Femur (tissue), 1 donor: ENCODE data around the gene KIF4A.
A peak's percentile ranks its signal among the peaks of the same experiment; 100 is the strongest.

ENCODE experiments used
- DNase-seq: peaks from one replicate; pipeline ENCODE4 v3.0.0-alpha.2; 2017

KIF4A gene

DNA sequence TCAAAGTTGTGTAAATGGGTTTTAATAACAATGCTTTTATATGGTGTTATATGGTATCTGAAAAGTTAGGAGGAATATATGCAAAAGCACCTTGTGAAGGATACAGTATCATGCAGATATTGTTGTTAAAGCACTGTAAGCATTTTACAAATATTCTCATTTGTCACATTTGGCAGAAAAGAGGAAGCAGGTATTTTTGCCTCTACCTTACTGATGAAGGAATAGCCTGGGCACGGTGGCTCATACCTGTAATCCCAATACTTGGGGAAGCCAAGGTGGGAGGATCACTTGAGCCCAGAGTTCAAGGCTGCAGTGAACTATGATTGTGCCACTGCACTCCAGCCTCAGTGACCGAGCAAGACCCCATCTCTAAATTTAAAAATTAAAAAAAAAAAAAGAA is 121.0 kb downstream of the KIF4A start:
- no peak for DNase-seq

DNA sequence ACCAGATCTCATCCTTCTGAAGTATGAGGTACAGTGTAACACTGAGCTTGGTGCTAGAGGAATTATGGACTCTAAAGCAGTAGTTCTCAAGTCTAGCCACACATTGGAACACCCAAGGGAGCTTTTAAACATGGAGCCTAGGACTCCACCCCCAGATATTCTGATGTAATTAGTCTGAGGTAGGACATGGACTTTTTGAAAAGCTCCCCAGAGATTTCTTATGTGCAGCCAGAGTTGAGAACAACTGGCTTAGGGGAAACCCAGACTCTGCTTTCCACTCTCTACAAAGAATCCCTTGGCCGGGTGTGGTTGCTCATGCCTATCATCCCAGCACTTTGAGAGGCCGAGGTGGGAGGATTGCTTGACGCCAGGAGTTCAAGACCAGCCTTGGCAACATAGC is 121.6 kb downstream of the KIF4A start:
- DNase-seq = no peak

DNA sequence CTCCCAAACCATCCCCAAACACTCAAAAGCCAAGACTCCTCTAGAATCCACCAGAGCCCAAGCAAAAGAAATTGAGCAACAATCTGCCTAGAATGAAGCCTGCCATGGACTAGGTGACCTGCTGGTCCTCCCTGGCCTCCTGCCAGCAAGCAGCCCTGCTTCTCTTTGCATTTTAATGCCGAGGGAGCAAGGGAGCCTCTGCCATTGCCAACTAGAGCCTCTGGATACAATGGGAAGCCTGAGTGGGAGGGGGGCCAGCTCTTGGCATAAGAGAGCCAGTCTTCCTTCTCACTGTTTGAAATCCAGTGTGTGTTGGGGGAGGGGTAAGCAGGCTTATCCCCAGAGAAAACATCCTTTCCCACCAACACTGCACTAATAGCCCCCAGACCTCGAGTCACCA is 131.7 kb downstream of the KIF4A start:
- DNase-seq = no peak

DNA sequence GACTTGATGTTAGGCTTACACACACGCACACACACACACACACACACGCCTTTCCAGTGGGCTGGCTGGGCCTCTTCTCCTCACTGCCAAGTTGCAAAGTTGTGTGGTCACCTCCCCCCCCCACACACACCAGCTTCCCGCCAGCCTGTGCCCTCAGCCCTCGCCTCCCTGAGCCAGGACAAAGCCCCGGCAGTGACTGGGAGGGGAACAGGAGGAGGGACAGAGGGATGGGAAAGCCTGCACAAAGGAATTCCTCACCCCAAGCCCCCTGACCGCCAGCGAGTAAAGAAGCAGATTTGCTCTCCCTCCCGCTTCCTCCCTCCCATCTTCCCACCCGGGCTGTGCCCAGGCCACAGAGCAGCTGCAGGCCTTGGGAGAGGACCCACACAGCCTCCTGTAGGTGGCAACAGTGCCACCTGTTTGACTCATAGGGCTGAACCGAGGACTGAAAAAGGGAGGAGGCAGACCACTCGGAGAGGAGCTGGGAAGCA is 133.0 kb downstream of the KIF4A start, which contains the start of gene GDPD2:
Gene GDPD2 (plus strand): TSS at position 464 of the 491 bp plus-strand sequence. CDS start 1,671 bp downstream, outside the sequence.
- DNase-seq = peak; percentile 37

DNA sequence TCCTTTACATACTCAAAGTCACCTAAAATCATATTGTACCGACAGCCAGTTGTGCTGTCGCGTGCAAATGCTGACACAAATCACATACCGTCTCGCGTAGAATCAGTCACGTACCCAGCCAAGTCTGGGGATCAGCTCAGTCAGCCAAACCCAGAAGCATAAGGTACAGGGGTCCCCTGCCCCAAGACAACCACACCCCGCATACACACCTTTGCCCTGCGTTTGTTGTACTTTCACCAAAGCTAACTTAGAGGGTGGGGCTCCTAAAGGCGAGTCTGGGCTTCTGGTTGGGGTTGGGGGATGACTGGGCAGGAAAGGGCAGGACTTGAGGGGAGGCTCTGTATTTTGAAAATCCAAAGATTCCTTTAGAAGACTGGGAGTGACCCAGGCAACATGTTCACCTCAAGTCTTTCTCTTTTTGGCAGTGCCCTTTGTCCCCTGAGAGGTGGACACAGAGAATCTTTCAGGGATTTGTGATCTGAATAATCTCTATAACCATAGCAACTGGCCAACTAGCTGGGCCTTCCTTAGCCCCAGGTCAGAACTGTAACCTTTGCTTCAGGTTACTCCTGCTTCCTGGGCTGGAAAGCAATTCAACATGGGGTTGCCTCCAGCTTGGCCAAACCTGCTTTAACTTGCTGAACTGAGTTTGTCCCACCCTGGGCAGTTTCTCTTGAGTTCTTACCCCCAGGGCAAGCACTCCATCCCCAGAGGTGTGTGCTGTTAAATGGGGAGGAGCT is 134.2 kb downstream of the KIF4A start:
- no peak for DNase-seq

DNA sequence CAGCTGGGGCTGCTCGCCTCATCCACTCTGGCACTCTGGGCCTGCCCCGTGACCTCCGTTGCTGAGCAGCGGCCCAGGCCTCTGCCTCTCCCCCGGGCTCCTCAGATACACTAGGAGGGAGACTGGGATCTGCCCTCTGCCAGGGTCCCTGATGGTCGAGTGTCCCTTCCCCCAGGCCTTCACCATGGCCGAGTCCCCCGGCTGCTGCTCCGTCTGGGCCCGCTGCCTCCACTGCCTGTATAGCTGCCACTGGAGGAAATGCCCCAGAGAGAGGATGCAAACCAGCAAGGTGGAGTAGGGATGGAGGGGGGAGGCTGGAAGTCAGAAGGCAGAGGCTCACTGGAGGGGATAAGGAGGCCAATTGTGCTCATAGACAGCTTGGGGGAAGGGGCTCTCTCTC is 134.9 kb downstream of the KIF4A start:
- no peak for DNase-seq

DNA sequence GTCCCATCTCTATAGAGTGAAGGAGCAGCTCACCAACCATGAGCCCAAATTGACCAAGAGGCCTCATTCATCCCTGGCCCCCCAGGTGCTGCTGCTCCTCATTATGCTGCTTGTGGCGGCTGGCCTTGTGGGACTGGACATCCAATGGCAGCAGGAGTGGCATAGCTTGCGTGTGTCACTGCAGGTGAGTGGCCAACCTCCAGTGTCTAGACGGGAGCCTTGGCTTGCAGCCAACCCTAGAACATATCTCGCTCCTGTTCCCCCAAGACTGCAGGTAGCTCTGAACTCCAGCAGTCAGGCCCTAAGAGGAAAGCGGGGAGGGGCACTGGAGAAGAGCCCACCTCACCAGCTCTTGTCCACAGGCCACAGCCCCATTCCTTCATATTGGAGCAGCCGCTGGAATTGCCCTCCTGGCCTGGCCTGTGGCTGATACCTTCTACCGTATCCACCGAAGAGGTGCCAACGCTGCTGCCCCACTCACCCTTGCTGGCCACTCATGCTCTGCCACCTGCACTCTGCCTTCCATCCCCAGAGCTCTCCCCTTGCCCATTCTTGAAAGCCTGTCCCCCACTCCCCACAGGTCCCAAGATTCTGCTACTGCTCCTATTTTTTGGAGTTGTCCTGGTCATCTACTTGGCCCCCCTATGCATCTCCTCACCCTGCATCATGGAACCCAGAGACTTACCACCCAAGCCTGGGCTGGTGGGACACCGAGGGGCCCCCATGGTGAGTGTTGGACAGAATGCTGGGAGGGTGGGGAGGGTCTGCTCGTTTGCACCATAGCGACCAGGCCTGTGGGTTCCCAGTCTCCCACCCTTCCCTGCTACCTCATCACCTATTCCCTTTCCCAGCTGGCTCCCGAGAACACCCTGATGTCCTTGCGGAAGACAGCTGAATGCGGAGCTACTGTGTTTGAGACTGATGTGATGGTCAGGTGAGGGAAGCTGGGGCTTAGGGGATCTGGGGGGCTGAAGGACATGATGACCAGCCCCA is 136.7 kb downstream of the KIF4A start:
- no peak for DNase-seq

DNA sequence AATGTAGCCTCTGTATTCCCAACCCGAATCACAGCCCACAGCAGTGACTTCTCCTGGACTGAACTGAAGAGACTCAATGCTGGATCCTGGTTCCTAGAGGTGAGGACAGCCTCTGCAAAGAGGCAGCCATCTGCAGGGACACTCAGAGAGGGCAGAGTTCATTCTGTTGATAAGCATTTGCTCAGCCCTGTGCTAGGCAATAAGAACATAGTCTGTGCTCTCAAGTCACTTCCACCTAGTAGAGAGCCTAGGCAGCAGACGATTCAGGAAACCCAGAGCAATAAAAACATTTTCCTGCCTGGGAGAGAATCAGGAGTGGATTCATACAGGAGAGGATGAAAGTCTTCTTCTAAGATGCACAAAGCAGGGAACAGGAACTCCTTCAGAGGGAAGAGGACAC is 137.5 kb downstream of the KIF4A start:
- DNase-seq = no peak

DNA sequence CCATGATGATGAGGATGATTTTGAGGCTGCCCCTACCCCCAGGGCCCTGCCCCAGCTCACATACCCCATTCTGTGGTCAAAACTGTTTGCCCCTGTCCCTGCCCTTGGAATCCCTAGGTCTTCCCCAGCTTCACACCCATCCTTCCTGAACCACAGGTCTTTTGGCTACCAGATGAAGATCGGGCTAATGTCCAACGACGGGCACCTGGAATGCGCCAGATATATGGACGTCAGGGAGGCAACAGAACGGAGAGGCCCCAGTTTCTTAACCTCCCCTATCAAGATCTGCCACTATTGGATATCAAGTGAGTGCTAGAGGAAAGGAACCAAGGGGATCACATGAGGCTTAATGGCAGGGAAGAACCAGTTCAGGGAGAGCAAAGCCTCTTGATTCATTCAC is 139.9 kb downstream of the KIF4A start:
- DNase-seq = no peak

DNA sequence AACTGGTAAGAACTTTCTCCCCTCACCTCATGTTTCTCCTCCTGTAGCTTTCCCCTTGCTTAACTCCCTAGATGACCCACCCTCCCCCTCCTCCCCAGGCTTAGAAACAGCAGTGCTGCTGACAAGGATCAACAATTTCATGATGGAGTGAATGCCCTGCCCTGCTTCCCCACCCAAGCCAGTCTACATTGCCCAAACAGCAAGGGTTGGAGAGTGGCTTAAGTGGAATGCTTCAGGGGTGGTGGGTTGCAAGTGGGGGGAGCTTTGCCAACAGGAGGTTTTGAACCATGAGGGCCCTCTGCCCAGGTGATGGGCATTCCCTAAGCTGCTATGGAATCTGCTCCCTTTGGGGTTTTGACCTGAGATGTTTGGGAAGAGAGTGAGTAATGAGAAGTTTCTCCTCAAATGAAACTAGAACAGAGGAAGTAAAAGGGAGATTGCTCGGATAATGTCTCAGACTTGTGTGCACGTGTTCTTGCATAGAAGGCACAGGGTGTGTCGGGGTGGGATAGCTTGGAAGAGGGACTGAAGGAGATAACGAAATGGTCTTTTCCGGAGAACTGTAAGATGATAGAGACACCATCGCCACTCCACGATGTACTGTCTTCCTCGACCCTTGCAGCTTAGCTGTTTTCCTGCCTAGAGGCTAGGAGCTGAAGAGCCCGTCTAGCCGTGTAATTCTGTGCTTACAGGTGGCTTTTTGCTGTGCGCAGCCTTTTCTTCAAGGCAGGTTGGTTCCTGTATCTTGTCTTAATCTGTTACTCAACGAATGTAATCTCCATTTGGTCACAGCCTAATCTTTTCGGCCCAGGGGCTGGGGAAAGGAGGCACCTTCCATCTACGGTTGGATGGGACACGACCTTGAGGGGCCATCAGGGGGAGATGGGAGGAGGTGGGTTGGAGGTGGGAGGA is 143.3 kb downstream of the KIF4A start:
- DNase-seq = no peak

DNA sequence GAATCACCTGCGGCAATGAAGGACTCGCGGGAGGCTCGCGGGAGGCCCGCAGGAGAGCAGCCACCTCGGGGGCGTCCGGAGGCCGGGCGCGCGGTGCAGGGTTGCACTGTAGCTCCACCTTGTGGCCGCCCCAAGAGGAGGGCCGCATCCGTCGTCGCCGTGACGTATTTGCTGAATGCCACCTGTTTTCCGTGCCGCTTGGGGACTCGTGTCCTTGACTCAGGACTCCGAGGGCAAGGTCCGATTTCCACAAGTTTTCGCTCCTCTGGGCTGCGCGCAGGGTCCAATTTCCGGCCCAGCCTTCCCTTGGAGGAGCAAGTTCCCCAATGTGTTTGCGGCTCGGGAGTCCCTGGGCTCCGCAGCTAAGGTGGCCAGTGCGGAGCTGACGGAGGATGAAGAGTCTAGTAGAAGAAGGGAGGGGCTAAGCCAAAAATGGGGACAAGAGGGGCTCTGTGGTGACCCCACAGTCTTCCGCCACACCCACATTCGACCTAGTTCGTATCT is 144.0 kb downstream of the KIF4A start:
- peak; percentile 64 for DNase-seq

DNA sequence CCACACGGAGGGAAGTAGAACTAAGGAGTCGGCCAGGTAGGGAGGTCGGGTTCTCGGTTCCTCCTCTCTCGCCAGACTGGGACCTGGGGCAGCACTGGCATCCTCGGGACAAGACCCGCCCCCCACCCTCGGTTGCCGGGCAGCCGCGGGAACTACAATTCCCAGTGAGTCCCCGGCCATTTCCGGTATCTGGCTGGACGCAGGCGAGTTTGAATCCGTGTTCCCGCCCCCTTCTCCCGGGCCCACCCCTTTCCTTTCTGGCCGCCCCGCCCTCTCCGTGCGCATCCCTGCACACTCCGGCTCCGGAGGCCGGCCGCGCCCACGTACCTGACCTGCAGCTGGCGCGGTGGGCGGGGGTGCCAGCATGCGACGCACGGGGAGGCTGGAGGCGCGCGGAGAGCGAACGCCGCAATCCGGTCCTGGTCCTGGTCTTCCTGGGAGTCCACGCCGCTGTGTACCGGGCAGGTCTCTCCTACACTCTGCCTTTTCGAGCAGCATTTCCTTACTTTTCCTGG is 144.5 kb downstream of the KIF4A start:
- DNase-seq = peak; percentile 89

DNA sequence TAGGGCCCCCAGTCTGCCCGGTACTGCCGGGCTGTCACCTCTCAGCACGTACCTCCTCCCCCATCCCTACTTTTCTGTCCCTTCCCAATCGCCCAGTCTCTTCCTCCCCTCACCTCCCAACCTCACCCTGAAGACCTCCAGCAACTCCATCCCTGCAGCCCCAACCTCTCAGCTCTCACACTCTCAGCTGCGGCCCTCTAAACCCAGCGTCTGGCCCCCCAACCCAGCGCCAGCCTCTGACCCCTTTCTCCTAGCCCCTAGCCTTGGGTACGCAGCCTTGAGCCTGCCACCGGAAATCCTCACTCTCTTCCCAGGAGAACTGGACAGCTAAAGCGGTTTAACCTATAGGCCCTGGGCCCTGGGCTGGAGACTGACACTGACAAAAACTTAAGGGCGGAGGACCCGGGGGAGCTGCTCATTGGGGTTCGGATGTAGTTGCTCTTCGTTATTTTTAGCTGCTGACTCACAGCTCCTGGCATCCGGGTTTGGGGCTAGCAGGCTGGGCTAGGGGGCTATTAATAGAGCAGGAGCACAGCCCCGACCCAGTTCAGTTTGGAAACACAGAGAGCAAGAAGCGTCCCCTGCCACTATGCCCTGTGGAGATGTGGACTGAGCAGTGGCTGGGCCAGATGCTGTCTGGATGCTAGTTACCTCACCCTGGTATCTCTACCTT is 145.1 kb downstream of the KIF4A start:
- DNase-seq = peak; percentile 37

DNA sequence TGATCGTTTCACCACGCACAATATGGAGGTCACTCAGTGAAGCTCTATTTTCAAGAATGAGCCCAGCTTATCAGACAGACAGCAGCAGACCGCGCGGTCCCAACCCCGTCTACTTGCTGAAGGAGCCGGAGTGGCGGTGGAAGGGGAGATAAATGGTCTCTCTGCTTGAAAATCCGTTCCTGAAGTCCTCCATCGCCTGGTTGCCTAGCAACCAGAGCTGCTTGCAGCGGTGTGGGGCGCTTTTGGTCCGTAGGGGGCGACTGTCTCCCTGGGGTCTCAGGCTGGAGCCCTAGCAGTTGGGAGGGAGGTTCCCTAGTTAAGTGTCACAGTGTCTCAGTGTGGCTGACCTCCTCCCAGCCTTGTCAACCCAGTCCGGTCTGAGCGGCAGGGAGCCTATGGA is 146.4 kb downstream of the KIF4A start:
- no peak for DNase-seq

DNA sequence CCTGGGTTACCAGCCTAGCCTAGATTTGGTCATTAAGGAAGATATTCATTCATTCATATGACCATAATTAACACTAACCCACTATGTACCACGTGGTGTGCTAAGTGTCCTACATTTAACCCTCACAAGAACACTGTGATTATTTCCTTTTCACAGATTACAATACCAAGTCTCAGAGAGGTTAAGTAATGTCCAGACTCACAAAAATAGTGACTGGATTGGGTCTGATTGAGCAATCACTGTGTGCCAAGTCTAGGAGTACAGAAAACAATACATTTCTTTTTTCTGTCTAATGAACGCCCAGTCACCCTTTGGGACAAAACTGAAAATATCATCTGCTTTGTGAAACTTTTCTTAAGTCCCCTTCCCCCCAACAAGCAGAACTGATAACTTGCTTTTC is 147.1 kb downstream of the KIF4A start:
- no peak for DNase-seq

DNA sequence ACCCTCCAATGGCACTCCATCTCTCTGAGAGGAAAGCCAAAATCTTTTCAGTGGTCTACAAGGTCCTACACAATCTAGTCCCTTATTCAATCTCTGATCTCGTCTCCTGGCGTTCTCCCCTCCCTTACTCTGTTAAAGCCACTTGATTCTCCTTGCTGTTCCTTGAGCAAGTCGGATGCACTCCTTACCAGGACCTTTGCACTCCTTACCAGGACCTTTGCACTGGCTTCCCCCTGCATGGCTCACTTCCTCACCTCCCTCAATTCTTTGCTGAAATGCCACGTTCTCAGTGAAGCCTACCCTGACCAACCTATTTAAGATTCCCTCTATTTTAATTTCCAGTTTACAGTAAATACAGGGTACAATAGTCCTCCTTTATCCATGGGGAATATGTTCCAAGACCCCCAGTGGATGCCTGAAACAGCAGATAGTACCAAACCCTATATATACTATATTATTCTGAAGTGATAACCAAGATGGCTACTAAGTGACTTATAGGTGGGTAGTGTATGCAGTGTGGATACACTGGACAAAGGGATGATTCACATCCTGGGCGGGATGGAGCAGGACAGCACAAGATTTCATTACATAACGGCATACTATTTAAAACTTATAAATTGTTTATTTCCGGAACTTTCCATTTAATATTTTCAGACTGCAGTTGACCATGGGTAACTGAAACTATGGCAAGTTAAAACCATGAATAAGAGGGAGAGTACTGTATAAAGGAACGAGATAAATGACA is 148.2 kb downstream of the KIF4A start:
- no peak for DNase-seq

DNA sequence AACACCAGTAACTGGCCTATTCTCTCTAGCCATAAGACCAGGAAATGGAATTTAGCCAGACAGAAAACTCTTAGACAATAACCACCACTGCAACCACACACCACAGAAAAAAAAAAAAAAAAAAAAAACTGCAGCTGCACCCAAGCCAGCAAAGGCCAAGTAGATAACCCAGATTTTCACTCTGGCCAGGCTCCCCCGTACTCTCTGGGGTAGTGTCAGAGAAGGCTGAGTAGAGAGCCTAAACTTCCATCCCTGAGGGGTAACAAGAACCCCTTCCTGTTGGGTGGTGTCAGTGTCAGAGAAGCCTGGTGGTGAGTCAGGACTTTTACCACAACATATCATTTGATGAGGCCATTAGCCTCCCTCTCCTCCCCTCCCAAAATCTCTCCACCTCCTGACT is 149.1 kb downstream of the KIF4A start:
- DNase-seq = no peak

DNA sequence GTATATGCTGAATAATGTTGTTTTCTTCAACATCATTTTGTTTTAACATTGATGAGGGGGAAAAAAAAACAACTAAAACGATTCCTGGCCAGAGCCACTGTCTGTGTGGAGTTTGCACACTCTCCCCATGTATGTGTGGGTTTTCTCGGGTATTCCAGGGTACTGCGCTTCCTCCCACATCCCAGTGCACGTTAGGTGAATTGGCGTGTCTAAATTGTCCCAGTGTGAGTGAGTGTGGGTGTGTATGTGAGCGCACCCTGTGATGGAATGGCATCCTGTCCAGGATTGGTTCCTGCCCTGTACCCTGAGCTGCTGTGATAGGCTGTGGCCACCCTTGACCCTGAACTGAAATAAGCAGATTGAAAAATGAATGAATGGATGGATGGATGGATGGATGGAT is 152.3 kb downstream of the KIF4A start:
- DNase-seq = no peak

DNA sequence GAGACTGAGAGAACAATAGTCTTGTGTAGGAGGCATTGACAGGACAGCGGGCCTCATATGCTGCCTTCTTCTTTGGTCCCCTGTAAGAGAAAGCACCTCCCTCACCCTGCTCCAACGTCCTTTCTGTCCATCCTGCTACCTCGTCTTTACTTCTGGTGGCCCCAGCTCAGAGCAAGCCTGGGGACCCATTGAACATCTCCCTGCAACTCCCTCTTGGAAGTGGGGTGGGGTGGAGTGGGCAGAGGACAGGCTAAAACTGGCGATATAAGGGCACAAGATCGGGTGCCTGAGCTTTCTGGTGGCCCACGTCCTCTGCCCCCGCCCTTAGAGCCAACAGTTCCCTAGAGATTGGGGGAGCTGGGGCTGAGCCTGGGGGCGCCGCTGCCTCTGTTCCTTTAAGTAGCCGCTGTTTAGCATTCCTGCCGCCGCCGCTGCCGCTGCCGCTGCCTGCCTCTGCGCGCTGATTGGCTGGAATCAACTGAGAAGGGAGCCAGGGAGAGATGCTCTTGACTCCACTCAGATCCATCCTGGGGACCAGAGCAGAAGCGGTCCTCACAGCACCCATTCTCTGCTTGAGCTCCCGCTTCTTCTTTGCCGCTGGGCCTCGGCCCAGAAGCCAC is 154.5 kb downstream of the KIF4A start, which contains the start of gene DLG3:
Gene DLG3 (plus strand): TSS at position 510 of the 620 bp plus-strand sequence. CDS start 367 bp downstream, outside the sequence.
- DNase-seq = no peak
